HepG2 (cell line): ENCODE results near the gene HIPK2. TPM values are rescaled to one million over a fixed set of nuclear protein-coding genes. Genes with fewer than 3 reads are reported as not detected.

Experiments
- ATAC-seq: fragments of 200-7000 bp; cut with Tn5 transposase; 3 replicates; pipeline ENCODE4 v1.9.1; 2020; ENCODE audit warnings: mild to moderate bottlenecking, moderate library complexity
- BruUV-seq: library from RNA; stranded (reverse); fragments of 400-500 nt; replicated peaks from 2 replicates; lab custom pipeline; 2021; lab: Mats Ljungman, UMichigan
- CTCF ChIA-PET: fragments of 300-600 bp; formaldehyde crosslinking; extraction: SDS; loops from one replicate; lab custom pipeline; 2021; ENCODE audit warnings: low total read pairs, inconsistent platforms, low intra/inter-chr PET ratio; lab: Yijun Ruan, JAX
- POLR2A ChIA-PET: fragments of 350-600 bp; sonication (Branson Sonifier 250); formaldehyde crosslinking; loops from one replicate; lab custom pipeline; 2020; ENCODE audit warnings: antibody characterized with exemption, inconsistent platforms; lab: Yijun Ruan, JAX
- DNase-seq: peaks from one replicate; pipeline ENCODE4 v3.0.0-alpha.2; 2015; ENCODE audit warnings: low spot score
- FAIRE-seq: peaks from 3 replicates; lab custom pipeline; 2011; peaks lifted over from hg19 to GRCh38; lab: Jason Lieb, UNC
- H2AFZ ChIP-seq: one replicate; pipeline ENCODE4 v1.6.1; 2011; ENCODE audit warnings: low read length, inconsistent platforms
- H3K27ac ChIP-seq: fragments of 300-600 bp; 3 replicates; pipeline ENCODE4 v1.8.0; 2011; ENCODE audit warnings: mixed run types, mild to moderate bottlenecking, mixed read lengths, low read length, inconsistent platforms; ENCODE audit not compliant: insufficient read depth; ENCODE audit errors: extremely low read length
- H3K27me3 ChIP-seq, 2 experiments: fragments of 200-600 bp in 1 of 2; 2 replicates in 1 of 2; 3 replicates in 1 of 2; pipeline versions ENCODE4 v1.6.0 to v1.8.0; 2011; ENCODE audit warnings: low read length in 2 of 2, mild to moderate bottlenecking in 2 of 2, moderate library complexity in 2 of 2, inconsistent platforms in 1 of 2; ENCODE audit not compliant: insufficient read depth in 2 of 2, control insufficient read depth in 1 of 2
- H3K36me3 ChIP-seq, 2 experiments: fragments of 200-600 bp in 1 of 2; replicated peaks in 1 of 2; 2 replicates in 1 of 2; 3 replicates in 1 of 2; pipeline versions ENCODE4 v1.5.1 to v1.8.0; 2011; ENCODE audit warnings: low read length in 2 of 2, inconsistent platforms in 1 of 2; ENCODE audit not compliant: insufficient read depth in 2 of 2, control insufficient read depth in 1 of 2
- H3K4me1 ChIP-seq: 2 replicates; pipeline ENCODE4 v1.5.1; 2012; ENCODE audit warnings: low read length, inconsistent platforms; ENCODE audit not compliant: insufficient read depth
- H3K4me2 ChIP-seq: 2 replicates; pipeline ENCODE4 v1.6.0; 2011; ENCODE audit warnings: low read depth, low read length, inconsistent platforms
- H3K4me3 ChIP-seq, 3 experiments: fragments of 200-600 bp in 1 of 3; sonication (generic), shearing (Covaris generic) in 1 of 3; replicated peaks in 1 of 3; 2 replicates each; pipeline ENCODE4 v1.5.1; 2011 to 2016; ENCODE audit warnings: low read length in 3 of 3, inconsistent platforms in 2 of 3, low read depth in 2 of 3, mild to moderate bottlenecking in 2 of 3, control low read depth in 1 of 3, mixed read lengths in 1 of 3; ENCODE audit not compliant: insufficient read depth in 1 of 3
- H3K79me2 ChIP-seq: one replicate; pipeline ENCODE4 v1.6.1; 2011; ENCODE audit warnings: low read length, inconsistent platforms; ENCODE audit not compliant: insufficient read depth
- H3K9ac ChIP-seq: 2 replicates; pipeline ENCODE4 v1.6.0; 2011; ENCODE audit warnings: mild to moderate bottlenecking, low read depth, low read length, inconsistent platforms; ENCODE audit not compliant: insufficient read depth
- H3K9me3 ChIP-seq: 2 replicates; pipeline ENCODE4 v1.5.1; 2012; ENCODE audit warnings: mild to moderate bottlenecking, low read length
- H4K20me1 ChIP-seq: 2 replicates; pipeline ENCODE4 v1.6.0; 2011; ENCODE audit warnings: inconsistent platforms, mild to moderate bottlenecking, low read length, moderate library complexity; ENCODE audit not compliant: insufficient read depth
- CTCF ChIP-seq: sonication (generic); formaldehyde crosslinking; IDR thresholded peaks from 2 replicates; pipeline ENCODE4 v1.5.0; 2020; ENCODE audit warnings: mild to moderate bottlenecking, missing genetic modification reagents, moderate library complexity
- ERF ChIP-seq: IDR thresholded peaks from 2 replicates; pipeline ENCODE4 v1.6.1; 2018; ENCODE audit warnings: missing biosample characterization, missing genetic modification reagents
- JUNB ChIP-seq: sonication (generic); formaldehyde crosslinking; IDR thresholded peaks from 2 replicates; pipeline ENCODE4 v1.8.0; 2022; ENCODE audit warnings: missing genetic modification reagents, mild to moderate bottlenecking, borderline replicate concordance
- THYN1 ChIP-seq: sonication (generic); formaldehyde crosslinking; IDR thresholded peaks from 2 replicates; pipeline ENCODE4 v1.8.1; 2023; ENCODE audit warnings: low read depth, mild to moderate bottlenecking, moderate library complexity, missing genetic modification reagents, borderline replicate concordance
- TMF1 ChIP-seq: sonication (generic); formaldehyde crosslinking; IDR thresholded peaks from 2 replicates; pipeline ENCODE4 v1.8.1; 2022; ENCODE audit warnings: low read depth, missing genetic modification reagents
- ZNF503 ChIP-seq: sonication (generic); formaldehyde crosslinking; IDR thresholded peaks from 2 replicates; pipeline ENCODE4 v1.4.0; 2020; ENCODE audit warnings: missing genetic modification reagents
- ZNF530 ChIP-seq: sonication (generic); formaldehyde crosslinking; IDR thresholded peaks from 2 replicates; pipeline ENCODE4 v1.5.0; 2020; ENCODE audit warnings: low read depth, mild to moderate bottlenecking, missing genetic modification reagents
- ZSCAN22 ChIP-seq: sonication (generic); formaldehyde crosslinking; IDR thresholded peaks from 2 replicates; pipeline ENCODE4 v1.4.0; 2020; ENCODE audit warnings: mild to moderate bottlenecking, missing genetic modification reagents
- WGBS: methylation state at CpG from one replicate; pipeline ENCODE4 v1.1.6; 2017; ENCODE audit warnings: low lambda C conversion rate; 5-methylcytosine and 5-hydroxymethylcytosine counted together
- in situ Hi-C: cut with HindIII; loops from 2 replicates; pipeline ENCODE4 v1.10.0; 2017; ENCODE audit warnings: low pct_unique_long_range_greater_than_20kb; ENCODE audit not compliant: extremely low pct_ligation_motif_present
- intact Hi-C: fragments of 100-400 bp; cut with micrococcal nuclease; formaldehyde crosslinking; loops from one replicate; pipeline ENCODE4 v1.10.0; 2022; ENCODE audit not compliant: unreplicated experiment
- polyA plus RNA-seq, 8 experiments: library from polyadenylated mRNA; depleted of rRNA in 3 of 8; stranded (reverse) in 7 of 8; unstranded in 1 of 8; fragments of >200 nt; fragmentation: Illumina TruSeq in 4 of 8; extraction: Trizol in 4 of 8; gene quantifications; 2 replicates each; pipeline versions ENCODE4 v1.2.1 to v1.2.3, GENCODE V29; 2011 to 2016; ENCODE audit warnings: low read depth in 4 of 8, missing spikeins in 1 of 8, mixed read lengths in 1 of 8; ENCODE audit not compliant: insufficient read depth in 1 of 8
- total RNA-seq, 5 experiments: library from RNA; depleted of rRNA; stranded (reverse); fragments of >200 nt; fragmentation: Illumina TruSeq; extraction: Trizol; gene quantifications; 2 replicates each; pipeline ENCODE4 v1.2.3, GENCODE V29; 2016; ENCODE audit warnings: low read depth in 1 of 5
- TF ChIP-seq, protein P1 (sequence below): sonication (generic); formaldehyde crosslinking; IDR thresholded peaks from 2 replicates; pipeline ENCODE4 v1.5.1; 2020; ENCODE audit warnings: mild to moderate bottlenecking, missing genetic modification reagents, borderline replicate concordance
- TF ChIP-seq, protein P2 (sequence below): sonication (generic); formaldehyde crosslinking; IDR thresholded peaks from 2 replicates; pipeline ENCODE4 v1.8.0; 2022; ENCODE audit warnings: missing genetic modification reagents, mild to moderate bottlenecking, inconsistent platforms, borderline replicate concordance
- TF ChIP-seq, protein P3 (sequence below): sonication (generic); formaldehyde crosslinking; IDR thresholded peaks from 2 replicates; pipeline ENCODE4 v1.8.1; 2023; ENCODE audit warnings: mild to moderate bottlenecking, missing genetic modification reagents, borderline replicate concordance
- TF ChIP-seq, protein P4 (sequence below): sonication (generic); formaldehyde crosslinking; IDR thresholded peaks from 2 replicates; pipeline ENCODE4 v1.5.1; 2020; ENCODE audit warnings: mild to moderate bottlenecking, moderate library complexity, missing genetic modification reagents

Gene HIPK2
- total and polyA plus RNA-seq, 2 of the 13 experiments (the other 11 are each of a cell fraction or from before 2014, with no cell fraction given), result 14.4 to 20.2 TPM

- TF ChIP-seq, protein P1, sequence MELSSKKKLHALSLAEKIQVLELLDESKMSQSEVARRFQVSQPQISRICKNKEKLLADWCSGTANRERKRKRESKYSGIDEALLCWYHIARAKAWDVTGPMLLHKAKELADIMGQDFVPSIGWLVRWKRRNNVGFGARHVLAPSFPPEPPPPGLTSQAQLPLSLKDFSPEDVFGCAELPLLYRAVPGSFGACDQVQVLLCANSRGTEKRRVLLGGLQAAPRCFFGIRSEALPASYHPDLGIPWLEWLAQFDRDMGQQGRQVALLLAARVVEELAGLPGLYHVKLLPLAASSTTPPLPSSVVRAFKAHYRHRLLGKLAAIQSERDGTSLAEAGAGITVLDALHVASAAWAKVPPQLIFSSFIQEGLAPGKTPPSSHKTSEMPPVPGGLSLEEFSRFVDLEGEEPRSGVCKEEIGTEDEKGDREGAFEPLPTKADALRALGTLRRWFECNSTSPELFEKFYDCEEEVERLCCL, result no peak
- TF ChIP-seq THYN1 (CRISPR knock-in tag), result no peak
Observed at GRCh38 chr7:139591550-139592195, 186.1 kb downstream of the HIPK2 start (continued).

- Histone ChIP-seq H4K20me1 (no peaks in the 10 kb centered on the region), H3K9me3 (no peaks in the 10 kb centered on the region), H2AFZ (no peak overlapping the region), H3K4me2 (no peak overlapping the region), H3K9ac (no peak overlapping the region), H3K4me1 (no peaks in the 10 kb centered on the region), H3K27ac (no peak overlapping the region), H3K36me3 (peaks cover 26 to 84% of the 10 kb centered on the region in 2 experiments), H3K27me3 (no peaks in the 10 kb centered on the region), H3K4me3 (no peak overlapping the region), H3K79me2 (no peaks in the 10 kb centered on the region)
- POLR2A ChIA-PET, result no interaction called here
- in situ Hi-C loops (no loop called here), intact Hi-C loops (no loop called here)
- CTCF ChIA-PET, result no interaction called here
- 100% methylated on average over 1 of the region's 1 CpG for WGBS
- no peak for DNase-seq
- TF ChIP-seq CTCF (CRISPR knock-in tag) (no peak), TMF1 (CRISPR knock-in tag) (no peak), ZNF503 (CRISPR knock-in tag) (no peak), ZNF530 (CRISPR knock-in tag) (no peak), JUNB (no peak), ERF (no peak), ZSCAN22 (CRISPR knock-in tag) (no peak)
- TF ChIP-seq, protein P2, sequence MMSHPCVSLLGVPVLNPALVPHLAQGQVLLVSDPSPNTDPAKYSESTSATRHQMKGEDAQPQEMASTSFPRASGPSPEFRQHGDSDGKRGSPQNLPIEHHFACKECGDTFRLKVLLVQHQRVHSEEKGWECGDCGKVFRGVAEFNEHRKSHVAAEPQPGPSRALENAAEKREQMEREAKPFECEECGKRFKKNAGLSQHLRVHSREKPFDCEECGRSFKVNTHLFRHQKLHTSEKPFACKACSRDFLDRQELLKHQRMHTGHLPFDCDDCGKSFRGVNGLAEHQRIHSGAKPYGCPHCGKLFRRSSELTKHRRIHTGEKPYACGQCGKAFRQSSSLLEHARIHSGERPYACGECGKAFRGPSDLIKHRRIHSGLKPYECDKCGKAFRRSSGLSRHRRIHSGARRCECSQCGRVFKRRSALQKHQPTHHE (CRISPR knock-in tag), result no peak
- TF ChIP-seq, protein P3, sequence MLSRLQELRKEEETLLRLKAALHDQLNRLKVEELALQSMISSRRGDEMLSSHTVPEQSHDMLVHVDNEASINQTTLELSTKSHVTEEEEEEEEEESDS (CRISPR knock-in tag), result no peak
- TF ChIP-seq, protein P4, sequence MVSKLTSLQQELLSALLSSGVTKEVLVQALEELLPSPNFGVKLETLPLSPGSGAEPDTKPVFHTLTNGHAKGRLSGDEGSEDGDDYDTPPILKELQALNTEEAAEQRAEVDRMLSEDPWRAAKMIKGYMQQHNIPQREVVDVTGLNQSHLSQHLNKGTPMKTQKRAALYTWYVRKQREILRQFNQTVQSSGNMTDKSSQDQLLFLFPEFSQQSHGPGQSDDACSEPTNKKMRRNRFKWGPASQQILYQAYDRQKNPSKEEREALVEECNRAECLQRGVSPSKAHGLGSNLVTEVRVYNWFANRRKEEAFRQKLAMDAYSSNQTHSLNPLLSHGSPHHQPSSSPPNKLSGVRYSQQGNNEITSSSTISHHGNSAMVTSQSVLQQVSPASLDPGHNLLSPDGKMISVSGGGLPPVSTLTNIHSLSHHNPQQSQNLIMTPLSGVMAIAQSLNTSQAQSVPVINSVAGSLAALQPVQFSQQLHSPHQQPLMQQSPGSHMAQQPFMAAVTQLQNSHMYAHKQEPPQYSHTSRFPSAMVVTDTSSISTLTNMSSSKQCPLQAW (CRISPR knock-in tag), result no peak
- FAIRE-seq, result no peak
- no peak for ATAC-seq
- BruUV-seq, result no TSS peak
Observed at GRCh38 chr7:139589474-139589873, 188.3 kb downstream of the HIPK2 start.
